ENCODE data around the gene PDCD7. TPM values are rescaled to one million over a fixed set of nuclear protein-coding genes. Genes with fewer than 3 reads are reported as not detected.

PDCD7 gene
- total RNA-seq, 4 donors from 2014 or later, result 27.9 to 57.5 (median 37.8) TPM

DNA sequence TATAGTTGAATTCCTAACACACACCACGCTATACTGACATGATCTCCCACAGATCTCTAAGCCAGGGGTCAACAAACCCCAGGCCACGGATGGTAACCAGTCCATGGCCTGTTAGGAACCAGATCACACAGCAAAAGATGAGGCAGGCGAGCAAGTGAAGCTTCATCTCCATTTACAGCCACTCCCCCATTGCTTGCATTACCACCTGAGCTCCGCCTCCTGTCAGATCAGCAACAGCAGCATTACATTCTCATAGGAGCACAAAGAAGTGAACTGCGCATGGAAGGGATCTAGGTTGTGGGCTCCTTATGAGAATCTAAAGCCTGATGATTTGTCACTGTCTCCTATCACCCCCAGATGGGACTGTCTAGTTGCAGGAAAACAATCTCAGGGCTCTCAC is 2.7 kb downstream of the PDCD7 start:
- Histone ChIP-seq H3K4me1 (peaks cover 0 to 40% (median 14%) of the 10 kb centered on the region in 4 donors), H3K27me3 (no peaks in the 10 kb centered on the region), H3K9me3 (no peaks in the 10 kb centered on the region), H3K36me3 (peaks cover 0 to 53% (median 12%) of the 10 kb centered on the region in 3 donors), H3K4me3 (no peak overlapping the region), H3K27ac (no peak overlapping the region)
- WGBS, 2 donors, result 77 to 79% methylated on average over 5 of the region's 5 CpGs
- TF ChIP-seq EP300 (IDR thresholded peaks at IDR 0.05) (no peak), POLR2A (IDR thresholded peaks at IDR 0.05) (no peak)
- TF ChIP-seq, protein P1, sequence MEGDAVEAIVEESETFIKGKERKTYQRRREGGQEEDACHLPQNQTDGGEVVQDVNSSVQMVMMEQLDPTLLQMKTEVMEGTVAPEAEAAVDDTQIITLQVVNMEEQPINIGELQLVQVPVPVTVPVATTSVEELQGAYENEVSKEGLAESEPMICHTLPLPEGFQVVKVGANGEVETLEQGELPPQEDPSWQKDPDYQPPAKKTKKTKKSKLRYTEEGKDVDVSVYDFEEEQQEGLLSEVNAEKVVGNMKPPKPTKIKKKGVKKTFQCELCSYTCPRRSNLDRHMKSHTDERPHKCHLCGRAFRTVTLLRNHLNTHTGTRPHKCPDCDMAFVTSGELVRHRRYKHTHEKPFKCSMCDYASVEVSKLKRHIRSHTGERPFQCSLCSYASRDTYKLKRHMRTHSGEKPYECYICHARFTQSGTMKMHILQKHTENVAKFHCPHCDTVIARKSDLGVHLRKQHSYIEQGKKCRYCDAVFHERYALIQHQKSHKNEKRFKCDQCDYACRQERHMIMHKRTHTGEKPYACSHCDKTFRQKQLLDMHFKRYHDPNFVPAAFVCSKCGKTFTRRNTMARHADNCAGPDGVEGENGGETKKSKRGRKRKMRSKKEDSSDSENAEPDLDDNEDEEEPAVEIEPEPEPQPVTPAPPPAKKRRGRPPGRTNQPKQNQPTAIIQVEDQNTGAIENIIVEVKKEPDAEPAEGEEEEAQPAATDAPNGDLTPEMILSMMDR (IDR thresholded peaks at IDR 0.05), result no peak
- no peak for DNase-seq (ENCODE audit: low spot score in 2 of 2)

DNA sequence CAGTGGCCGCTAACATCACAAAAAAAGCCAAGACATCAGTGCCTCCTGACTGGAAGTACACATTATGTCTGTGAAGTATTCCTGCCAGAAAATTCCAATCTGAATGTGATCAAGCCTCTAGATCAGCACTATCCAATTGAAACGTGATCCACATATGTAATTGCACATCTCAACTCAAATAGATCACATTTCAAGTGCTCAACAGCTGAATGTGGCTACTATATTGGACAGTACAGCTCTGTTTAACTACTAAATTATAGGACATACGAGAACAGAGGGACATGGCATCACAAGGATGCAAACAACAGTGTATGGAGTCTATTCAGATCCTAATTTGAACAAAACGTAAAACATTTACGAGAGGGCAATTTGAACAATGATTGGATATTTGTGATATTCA is 18.1 kb downstream of the PDCD7 start:
- Histone ChIP-seq H3K27ac (no peak overlapping the region), H3K4me1 (no peaks in the 10 kb centered on the region), H3K9me3 (no peaks in the 10 kb centered on the region), H3K27me3 (no peaks in the 10 kb centered on the region), H3K36me3 (peaks cover 5 to 94% (median 17%) of the 10 kb centered on the region in 3 donors), H3K4me3 (no peak overlapping the region)
- DNase-seq (ENCODE audit: low spot score in 2 of 2), result no peak
- TF ChIP-seq EP300 (IDR thresholded peaks at IDR 0.05) (no peak), POLR2A (IDR thresholded peaks at IDR 0.05) (no peak)
- TF ChIP-seq, protein P1 (IDR thresholded peaks at IDR 0.05), result no peak
- WGBS, 2 donors, result 56 to 59% methylated on average over 5 of the region's 5 CpGs

DNA sequence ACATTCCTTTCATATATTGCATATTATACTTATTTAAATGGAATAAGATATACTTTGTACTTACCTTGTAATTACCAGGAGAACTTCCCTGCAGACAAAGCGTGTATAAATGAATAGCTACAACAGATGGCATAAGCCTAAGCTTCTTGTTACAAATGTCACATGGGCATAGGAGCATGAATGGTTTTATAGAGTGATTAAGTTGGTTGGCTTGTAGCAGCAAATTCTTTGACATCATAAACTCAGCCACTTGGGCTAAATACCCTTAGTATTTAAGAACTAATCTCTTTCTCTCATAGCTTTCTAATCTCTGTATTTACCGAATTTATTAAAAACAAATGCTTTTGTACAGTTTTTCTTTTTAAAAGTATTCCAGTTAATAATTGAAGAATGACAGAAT is 18.5 kb downstream of the PDCD7 start, which contains the start of gene UBAP1L:
Gene UBAP1L, minus strand, starts transcription at position 115 of the 400 bp plus-strand sequence. CDS start 8,985 bp downstream, outside the sequence.
- no peaks in the 10 kb centered on the region for H3K4me1 ChIP-seq
- no peak within 1 kb of the TSS for H3K4me3 ChIP-seq
- H3K27ac ChIP-seq, result no peak within 1 kb of the TSS
- H3K36me3 ChIP-seq, result peaks cover 5 to 91% (median 17%) of the 10 kb centered on the region in 3 donors
- TF ChIP-seq EP300 (IDR thresholded peaks at IDR 0.05) (no peak), POLR2A (IDR thresholded peaks at IDR 0.05) (no peak)
- TF ChIP-seq, protein P1 (IDR thresholded peaks at IDR 0.05), result no peak
- 54 to 57% methylated on average over 2 of the region's 2 CpGs for WGBS, 2 donors
- H3K27me3 ChIP-seq, result no peaks in the 10 kb centered on the region
- DNase-seq (ENCODE audit: low spot score in 2 of 2), result no peak
- H3K9me3 ChIP-seq, result no peaks in the 10 kb centered on the region

DNA sequence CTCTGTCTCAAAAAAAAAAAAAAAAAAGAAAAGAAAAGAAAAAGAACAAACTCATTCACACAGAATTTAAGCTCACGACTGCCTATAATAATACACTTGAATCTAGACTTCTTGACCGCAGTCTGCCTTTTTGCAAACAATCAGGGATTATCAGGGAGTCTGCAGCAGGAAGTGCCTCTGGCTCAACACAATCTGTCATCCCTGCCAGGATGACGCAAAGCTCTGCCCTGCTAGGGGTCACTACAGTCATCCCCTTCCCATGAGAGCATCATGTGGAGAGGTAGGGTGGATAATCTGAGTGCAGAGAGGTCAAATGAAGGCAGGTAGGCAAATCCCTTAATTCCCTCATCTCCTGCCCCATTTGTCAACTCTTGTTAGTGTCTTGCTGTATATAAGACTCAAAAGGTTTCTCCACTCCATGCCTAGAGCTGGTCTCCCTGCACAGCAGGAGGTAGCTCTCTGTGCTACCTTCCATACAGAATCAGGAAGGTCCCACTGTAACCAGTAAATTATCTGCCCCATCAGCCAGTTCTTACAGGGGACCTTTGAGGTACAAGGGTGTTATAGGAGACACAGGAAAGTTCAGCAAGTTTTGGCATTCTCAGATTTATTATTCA is 22.8 kb downstream of the PDCD7 start:
- H3K27ac ChIP-seq, result no peak overlapping the region
- DNase-seq (ENCODE audit: low spot score in 2 of 2), result no peak
- peaks cover 0 to 63% (median 0%) of the 10 kb centered on the region in 3 donors for H3K36me3 ChIP-seq
- no peaks in the 10 kb centered on the region for H3K27me3 ChIP-seq
- H3K4me1 ChIP-seq, result no peaks in the 10 kb centered on the region
- WGBS, 2 donors, result 36 to 40% methylated on average over 3 of the region's 3 CpGs
- H3K4me3 ChIP-seq, result no peak overlapping the region
- no peaks in the 10 kb centered on the region for H3K9me3 ChIP-seq
- TF ChIP-seq, protein P1 (IDR thresholded peaks at IDR 0.05), result no peak
- TF ChIP-seq EP300 (IDR thresholded peaks at IDR 0.05), result no peak
- TF ChIP-seq POLR2A (IDR thresholded peaks at IDR 0.05), result no peak

DNA sequence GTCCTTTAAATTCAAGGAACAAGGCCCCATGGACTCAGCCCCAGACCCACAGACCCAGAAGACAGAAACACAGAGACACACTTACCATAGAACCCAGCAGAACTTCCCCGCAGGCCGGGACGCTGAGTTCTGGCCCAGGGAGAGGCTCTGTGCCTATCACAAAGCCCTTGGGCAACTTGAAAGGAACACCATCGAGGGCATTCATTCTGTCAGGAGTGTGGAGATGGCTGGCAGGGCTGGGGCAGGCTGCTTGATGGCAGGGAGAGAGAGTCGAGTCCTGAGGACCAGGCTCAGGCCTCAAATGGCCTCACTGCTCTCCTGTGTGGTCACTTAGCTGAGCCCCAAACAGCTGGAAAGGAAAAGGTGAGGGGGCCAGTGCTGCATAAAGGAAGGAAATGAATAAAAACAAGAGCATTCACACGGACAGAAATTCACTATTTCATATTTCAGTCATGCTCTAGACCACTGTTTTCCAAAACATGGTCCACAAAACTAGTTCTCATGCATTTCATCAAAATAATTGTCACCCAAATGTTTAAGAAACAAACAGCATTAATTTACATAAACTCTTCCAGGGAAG is 27.5 kb downstream of the PDCD7 start:
- TF ChIP-seq, protein P1 (IDR thresholded peaks at IDR 0.05), result no peak
- no peak for TF ChIP-seq EP300 (IDR thresholded peaks at IDR 0.05)
- no peak for TF ChIP-seq POLR2A (IDR thresholded peaks at IDR 0.05)
- H3K27ac ChIP-seq, result no peak overlapping the region
- no peak for DNase-seq (ENCODE audit: low spot score in 2 of 2)
- peaks cover 0 to 53% (median 3%) of the 10 kb centered on the region in 3 donors for H3K36me3 ChIP-seq
- WGBS, 2 donors, result 60 to 80% methylated on average over 3 to 6 of the region's 6 CpGs
- H3K27me3 ChIP-seq, result no peaks in the 10 kb centered on the region
- H3K9me3 ChIP-seq, result no peaks in the 10 kb centered on the region
- H3K4me3 ChIP-seq, result no peak overlapping the region
- peaks cover 0 to 8% (median 0%) of the 10 kb centered on the region in 4 donors for H3K4me1 ChIP-seq
